Thyroid gland (tissue), 4 donors: Measurements from ENCODE around the gene DFFA.

ENCODE experiments used
- CTCF ChIP-seq, 6 experiments: fragments of 200-600 bp in 3 of 6; fragments of 450-650 bp in 3 of 6; sonication (generic) in 3 of 6; IDR thresholded peaks; one replicate each; pipeline ENCODE4 v1.5.1; 2016 to 2019; ENCODE audit warnings: antibody characterized with exemption in 6 of 6, mild to moderate bottlenecking in 2 of 6, inconsistent platforms in 1 of 6, moderate library complexity in 1 of 6
- POLR2A ChIP-seq, 2 donors: fragments of 450-650 bp; IDR thresholded peaks; one replicate each; pipeline ENCODE4 v1.6.1; 2017; ENCODE audit warnings: antibody characterized with exemption in 2 of 2, mild to moderate bottlenecking in 2 of 2, moderate library complexity in 1 of 2

GRCh38 chr1:10520497-10520896 is 48.2 kb upstream of the DFFA start:
- TF ChIP-seq CTCF (IDR thresholded peaks at IDR 0.05) (no peak), POLR2A (IDR thresholded peaks at IDR 0.05) (no peak)
